Activated CD4-positive, alpha-beta T cell treated with anti-CD3 and anti-CD28 coated beads, Interleukin-2, Interleukin-4, amounts not matched to agents 100 ng/mL and 50 ng/mL, durations not matched to agents 16 hours and 8 hours (primary cell): Measurements from ENCODE around the gene PGS1.

Source experiments
- DNase-seq: peaks from one replicate; pipeline ENCODE4 v3.0.0-alpha.2; 2020; ENCODE audit warnings: low spot score

PGS1 gene

GRCh38 chr17:78365561-78366108, 12.8 kb upstream of the PGS1 start:
- no peak for DNase-seq

GRCh38 chr17:78366109-78366848, 12.2 kb upstream of the PGS1 start:
- DNase-seq, result no peak

- no peak for DNase-seq
Measured at GRCh38 chr17:78367193-78367592, 11.3 kb upstream of the PGS1 start.

GRCh38 chr17:78368348-78368747, 10.1 kb upstream of the PGS1 start:
- DNase-seq, result no peak

- DNase-seq, result no peak
Measured at GRCh38 chr17:78368854-78369495, 9.5 kb upstream of the PGS1 start.

GRCh38 chr17:78369791-78370381, 8.6 kb upstream of the PGS1 start:
- no peak for DNase-seq

- DNase-seq, result no peak
Measured at GRCh38 chr17:78371056-78371455, 7.4 kb upstream of the PGS1 start.

- DNase-seq, result no peak
Measured at GRCh38 chr17:78372841-78373240, 5.6 kb upstream of the PGS1 start.

- no peak for DNase-seq
Measured at GRCh38 chr17:78374189-78374588, 4.3 kb upstream of the PGS1 start.

- no peak for DNase-seq
Measured at GRCh38 chr17:78374631-78375274, 3.7 kb upstream of the PGS1 start.

GRCh38 chr17:78375401-78376151, 2.9 kb upstream of the PGS1 start:
- DNase-seq, result no peak

- DNase-seq, result no peak
Measured at GRCh38 chr17:78376161-78376560, 2.3 kb upstream of the PGS1 start.

GRCh38 chr17:78377858-78378224, 608 bp upstream of the PGS1 start:
- no peak for DNase-seq

- DNase-seq, result no peak
Measured at GRCh38 chr17:78379131-78379491, 662 bp downstream of the PGS1 start.

- no peak for DNase-seq
Measured at GRCh38 chr17:78380370-78380769, 1.9 kb downstream of the PGS1 start.

GRCh38 chr17:78381601-78382232, 3.3 kb downstream of the PGS1 start:
- peak; percentile 74 for DNase-seq

GRCh38 chr17:78383725-78384471, 5.4 kb downstream of the PGS1 start:
- peak; percentile 94 for DNase-seq

GRCh38 chr17:78384479-78385175, 6.2 kb downstream of the PGS1 start:
- no peak for DNase-seq

- DNase-seq, result no peak
Measured at GRCh38 chr17:78387977-78388941, 9.8 kb downstream of the PGS1 start.
